ENCODE results near the gene CDC42. TPM values are rescaled to one million over a fixed set of nuclear protein-coding genes. Genes with fewer than 3 reads are reported as not detected.
A peak's percentile ranks its signal among the peaks of the same experiment; 100 is the strongest.

CDC42 gene
- polyA plus RNA-seq, 4 donors = 349 to 435 (median 419) TPM

GRCh38 chr1:22104865-22105437, 52.4 kb downstream of the CDC42 start:
- no peak for DNase-seq (ENCODE audit: low read depth in 4 of 4, low spot score in 3 of 4)

GRCh38 chr1:22105611-22106207, 53.2 kb downstream of the CDC42 start:
- DNase-seq (ENCODE audit: low read depth in 4 of 4, low spot score in 3 of 4) = peak in 1 of 4 donors; percentile 33

- no peak for DNase-seq (ENCODE audit: low read depth in 4 of 4, low spot score in 3 of 4)
These were observed 54.6 kb downstream of the CDC42 start for GRCh38 chr1:22107126-22107525.

GRCh38 chr1:22108339-22109105, 56.0 kb downstream of the CDC42 start:
- peak in 2 of 4 donors; percentile 49 to 54 for DNase-seq (ENCODE audit: low read depth in 4 of 4, low spot score in 3 of 4)

GRCh38 chr1:22110016-22110415, 57.5 kb downstream of the CDC42 start:
- no peak for DNase-seq (ENCODE audit: low read depth in 4 of 4, low spot score in 3 of 4)

- DNase-seq (ENCODE audit: low read depth in 4 of 4, low spot score in 3 of 4) = no peak
These were observed 58.6 kb downstream of the CDC42 start for GRCh38 chr1:22111115-22111514.

- no peak for DNase-seq (ENCODE audit: low read depth in 4 of 4, low spot score in 3 of 4)
These were observed 59.1 kb downstream of the CDC42 start for GRCh38 chr1:22111620-22112019.

GRCh38 chr1:22112554-22112953, 60.0 kb downstream of the CDC42 start:
- no peak for DNase-seq (ENCODE audit: low read depth in 4 of 4, low spot score in 3 of 4)

GRCh38 chr1:22114083-22115012, 61.8 kb downstream of the CDC42 start:
- peak in 2 of 4 donors; percentile 50 to 52 for DNase-seq (ENCODE audit: low read depth in 4 of 4, low spot score in 3 of 4)

GRCh38 chr1:22115286-22115685, 62.8 kb downstream of the CDC42 start:
- DNase-seq (ENCODE audit: low read depth in 4 of 4, low spot score in 3 of 4) = no peak

GRCh38 chr1:22117238-22117637, 64.7 kb downstream of the CDC42 start:
- DNase-seq (ENCODE audit: low read depth in 4 of 4, low spot score in 3 of 4) = no peak

- DNase-seq (ENCODE audit: low read depth in 4 of 4, low spot score in 3 of 4) = no peak
These were observed 65.3 kb downstream of the CDC42 start for GRCh38 chr1:22117851-22118250.

GRCh38 chr1:22118291-22118992, 65.9 kb downstream of the CDC42 start:
- DNase-seq (ENCODE audit: low read depth in 4 of 4, low spot score in 3 of 4) = no peak

- no peak for DNase-seq (ENCODE audit: low read depth in 4 of 4, low spot score in 3 of 4)
These were observed 67.3 kb downstream of the CDC42 start for GRCh38 chr1:22119626-22120468.

GRCh38 chr1:22120469-22120790, 67.9 kb downstream of the CDC42 start:
- no peak for DNase-seq (ENCODE audit: low read depth in 4 of 4, low spot score in 3 of 4)

GRCh38 chr1:22121421-22121911, 69.0 kb downstream of the CDC42 start:
- no peak for DNase-seq (ENCODE audit: low read depth in 4 of 4, low spot score in 3 of 4)

GRCh38 chr1:22122273-22123070, 70.0 kb downstream of the CDC42 start:
- no peak for DNase-seq (ENCODE audit: low read depth in 4 of 4, low spot score in 3 of 4)

GRCh38 chr1:22123071-22123390, 70.5 kb downstream of the CDC42 start:
- no peak for DNase-seq (ENCODE audit: low read depth in 4 of 4, low spot score in 3 of 4)

All from right renal pelvis (tissue), 4 donors.